Measurements from ENCODE around the gene WFDC13. TPM values are rescaled to one million over a fixed set of nuclear protein-coding genes. Genes with fewer than 3 reads are reported as not detected.
"Not testable (repeated sequence)": the region's sequence is repeated elsewhere in the genome, so short reads cannot be mapped to it uniquely, and the experiment has no call there.

The WFDC13 gene, protein sequence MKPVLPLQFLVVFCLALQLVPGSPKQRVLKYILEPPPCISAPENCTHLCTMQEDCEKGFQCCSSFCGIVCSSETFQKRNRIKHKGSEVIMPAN
- total RNA-seq (0.37 TPM), polyA plus RNA-seq (0.14 TPM)

DNA sequence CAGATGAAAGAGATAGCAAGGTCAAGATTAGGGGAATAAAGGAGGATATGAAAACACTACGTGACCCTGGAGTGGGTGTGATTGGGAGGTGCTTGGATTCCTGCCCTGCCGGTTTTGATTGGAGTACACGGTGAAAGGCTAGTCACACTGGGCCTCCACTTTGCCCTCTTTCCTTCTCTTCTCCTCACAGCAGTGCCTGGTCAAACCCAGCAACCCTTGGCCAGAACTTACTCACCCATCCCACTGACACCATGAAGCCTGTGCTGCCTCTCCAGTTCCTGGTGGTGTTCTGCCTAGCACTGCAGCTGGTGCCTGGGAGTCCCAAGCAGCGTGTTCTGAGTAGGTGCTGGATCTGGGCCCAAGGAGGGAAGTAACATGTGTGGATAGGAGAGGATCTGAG is at the start of gene WFDC13:
WFDC13 (plus strand) TSS at position 166 of the 400 bp plus-strand sequence; CDS start at position 252, 86 bp downstream.
- Histone ChIP-seq H3K4me3 (ENCODE audit: low read depth, low read length) (no peak within 1 kb of the TSS), H3K4me1 (ENCODE audit: insufficient read depth) (no peaks in the 10 kb centered on the region), H3K36me3 (ENCODE audit: insufficient read depth) (no peaks in the 10 kb centered on the region), H3K27ac (ENCODE audit: low read depth) (peak within 1 kb of the TSS; percentile 49)
- 67% methylated on average over 4 of the region's 4 CpGs for WGBS
- no peak for DNase-seq (ENCODE audit: extremely low spot score)

DNA sequence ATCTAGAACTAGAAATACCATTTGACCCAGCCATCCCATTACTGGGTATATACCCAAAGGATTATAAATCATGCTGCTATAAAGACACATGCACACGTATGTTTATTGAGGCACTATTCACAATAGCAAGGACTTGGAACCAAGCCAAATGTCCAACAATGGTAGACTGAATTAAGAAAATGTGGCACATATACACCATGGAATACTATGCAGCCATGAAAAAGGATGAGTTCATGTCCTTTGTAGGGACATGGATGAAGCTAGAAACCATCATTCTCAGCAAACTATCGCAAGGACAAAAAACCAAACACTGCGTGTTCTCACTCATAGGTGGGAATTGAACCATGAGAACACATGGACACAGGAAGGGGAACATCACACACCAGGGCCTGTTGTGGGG is 44.8 kb upstream of the WFDC13 start:
- not testable (repeated sequence) for H3K36me3 ChIP-seq (ENCODE audit: insufficient read depth); H3K4me1 ChIP-seq (ENCODE audit: insufficient read depth); H3K4me3 ChIP-seq (ENCODE audit: low read depth, low read length); H3K27ac ChIP-seq (ENCODE audit: low read depth); DNase-seq (ENCODE audit: extremely low spot score)
- WGBS: 93% methylated on average over 3 of the region's 3 CpGs

DNA sequence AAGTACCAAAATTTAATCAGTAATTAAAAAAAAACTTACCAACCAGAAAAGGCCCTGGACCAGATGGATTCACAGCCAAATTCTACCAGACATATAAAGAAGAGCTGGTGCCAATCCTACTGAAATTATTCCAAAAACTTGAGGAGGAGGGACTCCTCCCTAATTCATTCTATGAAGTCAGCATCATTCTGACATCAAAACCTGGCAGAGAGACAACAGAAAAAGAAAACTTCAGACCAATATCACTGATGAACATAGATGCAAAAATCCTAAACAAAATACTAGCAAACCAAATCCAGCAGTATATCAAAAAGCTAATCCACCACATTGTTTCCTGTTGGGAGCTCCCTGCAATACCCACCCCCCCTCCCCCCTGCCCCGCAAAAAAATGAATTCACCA is 31.7 kb upstream of the WFDC13 start, which contains the start of gene WFDC11:
WFDC11 (minus strand) TSS at position 101 of the 400 bp plus-strand sequence. CDS start 19,639 bp downstream, outside the sequence.
- no peaks in the 10 kb centered on the region for H3K36me3 ChIP-seq (ENCODE audit: insufficient read depth)
- no peak within 1 kb of the TSS for H3K27ac ChIP-seq (ENCODE audit: low read depth)
- no peaks in the 10 kb centered on the region for H3K4me1 ChIP-seq (ENCODE audit: insufficient read depth)
- H3K4me3 ChIP-seq (ENCODE audit: low read depth, low read length): no peak within 1 kb of the TSS
- DNase-seq (ENCODE audit: extremely low spot score): no peak
- WGBS: 74% methylated on average over 1 of the region's 1 CpG

DNA sequence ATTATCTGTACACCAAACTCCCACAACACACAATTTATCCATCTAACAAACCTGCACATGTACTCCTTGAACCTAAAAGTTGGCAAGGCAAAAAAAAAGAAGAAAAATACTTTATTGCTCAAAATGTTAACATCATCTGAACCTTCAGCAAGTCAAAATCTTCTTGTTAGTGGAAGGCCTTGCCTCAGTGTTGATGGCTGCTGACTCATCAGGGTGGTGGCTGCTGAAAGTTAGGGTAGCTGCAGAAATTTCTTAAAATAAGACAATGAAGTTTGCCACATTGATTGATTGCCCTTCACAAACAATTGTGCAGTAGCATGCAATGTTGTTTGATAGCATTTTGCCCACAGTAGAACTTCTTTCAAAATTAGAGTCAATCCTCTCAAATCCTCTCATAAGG is 29.1 kb upstream of the WFDC13 start:
- H3K36me3 ChIP-seq (ENCODE audit: insufficient read depth): no peaks in the 10 kb centered on the region
- H3K4me1 ChIP-seq (ENCODE audit: insufficient read depth): no peaks in the 10 kb centered on the region
- no peak overlapping the region for H3K4me3 ChIP-seq (ENCODE audit: low read depth, low read length)
- H3K27ac ChIP-seq (ENCODE audit: low read depth): no peak overlapping the region
- no peak for DNase-seq (ENCODE audit: extremely low spot score)

DNA sequence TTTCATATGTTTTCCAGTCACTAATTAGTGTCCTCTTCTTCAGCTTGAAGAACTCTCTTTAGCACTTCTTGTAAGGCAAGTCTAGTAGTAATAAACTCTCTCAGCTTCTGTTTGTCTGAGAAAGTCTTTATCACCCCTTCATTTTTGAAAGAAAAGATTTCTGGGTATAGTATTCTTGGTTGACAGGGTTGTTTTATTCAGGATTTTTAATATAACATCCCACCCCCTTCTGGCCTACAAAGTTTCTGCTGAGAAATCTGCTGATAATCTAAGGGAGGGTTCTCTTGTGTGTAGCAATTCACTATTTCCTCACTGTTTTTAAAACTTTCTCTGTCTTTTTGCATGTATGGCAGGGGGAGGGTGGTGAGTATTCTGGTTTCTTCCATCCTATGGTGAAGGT is 22.2 kb upstream of the WFDC13 start:
- Histone ChIP-seq H3K27ac (ENCODE audit: low read depth) (no peak overlapping the region), H3K4me3 (ENCODE audit: low read depth, low read length) (no peak overlapping the region), H3K36me3 (ENCODE audit: insufficient read depth) (no peaks in the 10 kb centered on the region), H3K4me1 (ENCODE audit: insufficient read depth) (no peaks in the 10 kb centered on the region)
- DNase-seq (ENCODE audit: extremely low spot score): no peak

DNA sequence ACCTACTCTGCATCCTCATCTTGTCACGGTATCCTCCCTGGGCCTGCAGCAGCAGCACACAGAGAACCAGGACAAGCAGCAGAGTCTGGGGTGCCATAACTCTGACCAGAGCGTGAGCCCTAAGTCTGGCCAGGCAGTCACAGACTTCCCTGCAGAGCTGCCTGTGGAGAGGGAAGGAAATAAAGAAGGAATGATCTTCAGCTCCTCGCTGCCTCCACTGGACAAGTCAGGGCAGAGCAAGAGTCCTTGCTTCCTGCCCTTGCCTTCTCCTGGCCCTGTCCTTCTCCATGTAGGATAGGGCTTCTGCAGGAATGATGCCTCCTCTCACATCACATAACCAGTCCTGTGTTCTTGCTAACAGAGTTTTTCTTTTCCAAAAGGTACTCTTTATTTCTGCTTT is 15.9 kb upstream of the WFDC13 start:
- WGBS: 62% methylated on average over 3 of the region's 3 CpGs
- Histone ChIP-seq H3K27ac (ENCODE audit: low read depth) (no peak overlapping the region), H3K4me3 (ENCODE audit: low read depth, low read length) (no peak overlapping the region)

DNA sequence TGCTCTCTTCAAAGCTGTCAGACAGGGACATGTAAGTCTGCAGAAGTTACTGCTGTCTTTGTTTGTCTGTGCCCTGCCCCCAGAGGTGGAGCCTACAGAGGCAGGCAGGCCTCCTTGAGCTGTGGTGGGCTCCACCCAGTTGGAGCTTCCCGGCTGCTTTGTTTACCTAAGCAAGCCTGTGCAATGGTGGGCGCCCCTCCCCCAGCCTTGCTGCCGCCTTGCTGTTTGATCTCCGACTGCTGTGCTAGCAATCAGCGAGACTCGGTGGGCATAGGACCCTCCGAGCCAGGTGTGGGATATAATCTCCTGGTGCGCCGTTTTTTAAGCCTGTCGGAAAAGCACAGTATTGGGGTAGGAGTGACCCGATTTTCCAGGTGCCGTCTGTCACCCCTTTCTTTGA is 8.5 kb upstream of the WFDC13 start:
- DNase-seq (ENCODE audit: extremely low spot score); H3K4me1 ChIP-seq (ENCODE audit: insufficient read depth); H3K27ac ChIP-seq (ENCODE audit: low read depth); H3K4me3 ChIP-seq (ENCODE audit: low read depth, low read length); H3K36me3 ChIP-seq (ENCODE audit: insufficient read depth): not testable (repeated sequence)
- 88% methylated on average over 12 of the region's 12 CpGs for WGBS

More for the DNA sequence above, 15.9 kb upstream of the WFDC13 start:
- Histone ChIP-seq H3K4me1 (ENCODE audit: insufficient read depth) (no peaks in the 10 kb centered on the region), H3K36me3 (ENCODE audit: insufficient read depth) (no peaks in the 10 kb centered on the region)
- no peak for DNase-seq (ENCODE audit: extremely low spot score)

DNA sequence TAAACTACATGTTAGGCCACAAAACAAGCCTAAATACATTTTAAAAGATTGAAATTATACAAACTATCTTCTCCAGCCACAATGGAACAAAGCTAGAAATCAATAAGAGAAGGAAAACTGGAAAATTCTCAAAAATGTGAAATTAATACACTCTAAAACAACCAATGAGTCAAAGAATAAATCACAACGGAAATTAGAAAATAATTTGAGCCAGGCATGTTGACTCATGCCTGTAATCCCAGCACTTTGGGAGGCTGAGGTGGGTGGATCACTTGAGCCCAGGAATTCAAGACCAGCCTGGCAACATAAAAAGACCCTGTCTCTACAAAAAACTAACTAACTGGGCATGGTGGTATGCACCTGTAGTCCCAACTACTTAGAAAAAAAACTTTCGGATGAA is 6.3 kb upstream of the WFDC13 start:
- Histone ChIP-seq H3K36me3 (ENCODE audit: insufficient read depth) (no peaks in the 10 kb centered on the region), H3K4me1 (ENCODE audit: insufficient read depth) (no peaks in the 10 kb centered on the region), H3K27ac (ENCODE audit: low read depth) (no peak overlapping the region), H3K4me3 (ENCODE audit: low read depth, low read length) (no peak overlapping the region)
- 88% methylated on average over 2 of the region's 2 CpGs for WGBS
- DNase-seq (ENCODE audit: extremely low spot score): no peak

DNA sequence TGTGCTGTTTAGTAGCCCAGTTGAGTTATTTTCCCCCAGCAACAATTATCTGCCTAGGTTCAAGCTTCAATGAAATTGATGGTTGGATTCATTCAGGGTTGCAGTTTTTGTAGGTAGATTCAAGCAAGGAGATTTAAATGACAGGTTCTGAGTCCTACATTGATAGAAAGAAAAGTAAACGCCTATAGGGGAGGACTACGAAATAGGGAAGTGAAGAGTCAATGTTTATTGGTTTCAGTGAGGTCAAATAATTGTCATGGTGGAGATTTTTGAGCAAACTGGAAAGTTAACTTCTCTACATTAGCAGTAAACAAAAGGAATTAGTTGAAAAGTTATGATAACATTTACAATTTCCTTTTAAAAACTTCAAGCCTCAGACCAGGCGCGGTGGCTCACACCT is 734 bp upstream of the WFDC13 start:
- H3K36me3 ChIP-seq (ENCODE audit: insufficient read depth): no peaks in the 10 kb centered on the region
- DNase-seq (ENCODE audit: extremely low spot score): no peak
- no peak overlapping the region for H3K27ac ChIP-seq (ENCODE audit: low read depth)
- H3K4me3 ChIP-seq (ENCODE audit: low read depth, low read length): no peak overlapping the region
- 69% methylated on average over 4 of the region's 4 CpGs for WGBS
- no peaks in the 10 kb centered on the region for H3K4me1 ChIP-seq (ENCODE audit: insufficient read depth)

DNA sequence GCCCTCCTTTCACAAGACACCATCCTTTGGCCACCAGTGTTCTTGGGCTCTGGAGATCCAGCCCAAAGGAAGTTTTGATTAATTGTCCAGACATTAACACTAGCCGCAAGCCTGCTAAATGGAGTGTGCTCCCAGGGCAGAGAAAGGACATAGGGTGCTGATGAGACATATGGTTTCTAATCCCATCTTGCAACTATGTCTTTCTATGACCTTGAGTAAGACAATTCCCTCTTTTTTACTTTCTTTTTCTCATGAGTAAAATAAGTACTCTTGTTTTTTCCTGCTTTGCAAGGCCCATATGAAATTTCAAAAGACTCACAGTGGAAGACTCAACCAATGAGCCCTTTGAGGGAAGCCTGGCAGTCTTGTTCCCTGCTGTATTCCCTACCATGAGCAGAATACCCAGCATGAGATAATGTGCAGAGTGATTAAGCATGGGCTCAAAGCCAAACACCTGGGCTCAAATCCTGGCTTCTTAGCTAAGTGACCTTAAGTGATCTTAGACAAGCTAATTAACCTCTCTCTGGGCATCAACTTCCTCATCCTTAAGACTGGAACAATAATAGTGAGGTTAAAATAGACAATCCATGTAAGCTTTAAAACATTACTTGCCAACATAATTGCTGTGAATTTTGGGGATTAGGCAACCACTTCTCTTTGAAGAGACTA is 3.3 kb downstream of the WFDC13 start, which contains the start of gene WFDC10B:
WFDC10B (minus strand) TSS at position 51 of the 669 bp plus-strand sequence. CDS start 19,027 bp downstream, outside the sequence.
- H3K4me1 ChIP-seq (ENCODE audit: insufficient read depth): no peaks in the 10 kb centered on the region
- no peak within 1 kb of the TSS for H3K4me3 ChIP-seq (ENCODE audit: low read depth, low read length)
- no peak for DNase-seq (ENCODE audit: extremely low spot score)
- 90% methylated on average over 1 of the region's 1 CpG for WGBS
- H3K36me3 ChIP-seq (ENCODE audit: insufficient read depth): no peaks in the 10 kb centered on the region
- no peak within 1 kb of the TSS for H3K27ac ChIP-seq (ENCODE audit: low read depth)

DNA sequence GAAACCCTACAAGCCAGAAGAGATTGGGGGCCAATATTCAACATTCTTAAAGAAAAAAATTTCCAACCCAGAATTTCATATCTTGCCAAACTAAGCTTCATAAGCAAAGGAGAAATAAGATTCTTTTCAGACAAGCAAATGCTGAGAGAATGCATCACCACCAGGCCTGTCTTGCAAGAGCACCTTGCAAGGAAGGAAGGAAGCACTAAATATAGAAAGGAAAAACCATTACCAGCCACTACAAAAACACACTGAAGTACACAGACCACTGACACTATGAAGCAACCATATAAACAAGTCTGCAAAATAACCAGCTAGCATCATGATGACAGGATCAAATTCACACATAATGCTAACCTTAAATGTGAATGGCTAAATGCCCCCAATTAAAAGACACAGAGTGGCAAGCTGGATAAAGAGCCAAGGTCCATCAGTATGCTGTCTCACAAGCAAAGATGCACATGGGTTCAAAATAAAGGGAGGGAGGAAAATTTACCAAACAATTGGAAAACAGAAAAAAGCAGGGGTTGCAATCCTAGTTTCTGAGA is 14.4 kb downstream of the WFDC13 start:
- not testable (repeated sequence) for H3K36me3 ChIP-seq (ENCODE audit: insufficient read depth); H3K4me3 ChIP-seq (ENCODE audit: low read depth, low read length); H3K4me1 ChIP-seq (ENCODE audit: insufficient read depth); H3K27ac ChIP-seq (ENCODE audit: low read depth); DNase-seq (ENCODE audit: extremely low spot score)

DNA sequence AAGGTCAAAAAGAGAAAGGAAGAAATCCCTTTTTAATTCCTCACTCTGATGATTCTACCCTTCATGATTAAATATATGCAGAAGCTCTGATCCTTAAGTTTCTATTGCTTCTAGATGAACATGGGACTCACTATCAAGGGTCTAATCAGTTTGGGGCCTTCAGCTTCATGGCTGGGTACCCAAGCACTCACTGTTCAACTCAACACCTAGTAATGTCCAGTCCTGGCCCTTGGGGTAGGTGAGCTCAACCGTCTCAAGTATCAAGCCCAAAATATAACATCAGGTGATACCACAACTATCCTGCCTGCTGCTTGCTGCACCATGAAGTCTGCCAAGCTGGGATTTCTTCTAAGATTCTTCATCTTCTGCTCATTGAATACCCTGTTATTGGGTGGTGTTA is 20.2 kb downstream of the WFDC13 start, which contains the start of gene SPINT4:
SPINT4 (plus strand) TSS at position 301 of the 400 bp plus-strand sequence; CDS start at position 322, 21 bp downstream.
- Histone ChIP-seq H3K36me3 (ENCODE audit: insufficient read depth) (no peaks in the 10 kb centered on the region), H3K4me3 (ENCODE audit: low read depth, low read length) (no peak within 1 kb of the TSS)
- DNase-seq (ENCODE audit: extremely low spot score): no peak

DNA sequence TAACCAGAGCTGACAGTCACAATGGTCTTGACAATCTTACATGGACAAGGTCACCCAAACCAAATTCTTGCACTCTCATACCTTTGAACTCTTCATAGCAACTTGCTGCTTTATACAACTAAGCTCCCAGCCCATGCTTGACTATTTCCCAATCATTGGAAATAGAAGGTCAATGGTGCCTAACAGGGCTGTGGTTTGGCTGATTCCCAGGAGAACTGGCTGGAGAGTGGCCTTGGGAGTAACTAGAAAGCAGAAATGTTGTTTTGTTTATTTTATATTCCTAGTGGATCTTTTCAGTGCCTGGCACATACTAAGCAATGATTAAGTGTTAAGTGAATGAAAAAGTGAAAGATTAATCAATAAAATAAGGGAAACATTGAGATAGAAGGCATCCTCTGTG is 23.3 kb downstream of the WFDC13 start:
- H3K27ac ChIP-seq (ENCODE audit: low read depth): no peak overlapping the region
- no peak for DNase-seq (ENCODE audit: extremely low spot score)
- no peaks in the 10 kb centered on the region for H3K36me3 ChIP-seq (ENCODE audit: insufficient read depth)
- H3K4me3 ChIP-seq (ENCODE audit: low read depth, low read length): no peak overlapping the region
- no peaks in the 10 kb centered on the region for H3K4me1 ChIP-seq (ENCODE audit: insufficient read depth)

More for the DNA sequence above, 20.2 kb downstream of the WFDC13 start, which contains the start of gene SPINT4:
- 68% methylated on average over 1 of the region's 1 CpG for WGBS
- Histone ChIP-seq H3K4me1 (ENCODE audit: insufficient read depth) (no peaks in the 10 kb centered on the region), H3K27ac (ENCODE audit: low read depth) (no peak within 1 kb of the TSS)

DNA sequence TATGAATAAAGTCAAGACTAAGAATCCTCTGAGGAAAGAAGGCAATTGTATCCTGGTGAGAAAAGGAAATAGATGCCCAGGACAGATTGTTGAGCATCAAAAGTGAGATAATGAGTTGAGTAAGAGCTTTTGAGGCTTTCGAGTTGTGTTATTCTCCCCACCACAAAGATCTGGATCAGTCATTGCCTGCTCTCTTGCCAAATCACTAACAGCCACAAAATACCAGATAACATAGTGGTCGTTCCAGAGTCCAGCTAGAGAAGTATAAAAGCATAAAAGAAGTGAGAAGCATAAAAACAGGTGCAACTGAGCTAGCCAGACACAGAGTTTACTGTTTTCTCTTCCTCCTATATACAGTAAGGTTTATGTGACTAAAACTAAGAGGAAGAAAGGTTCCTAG is 25.2 kb downstream of the WFDC13 start:
- H3K4me1 ChIP-seq (ENCODE audit: insufficient read depth): no peaks in the 10 kb centered on the region
- no peak for DNase-seq (ENCODE audit: extremely low spot score)
- H3K4me3 ChIP-seq (ENCODE audit: low read depth, low read length): no peak overlapping the region
- H3K27ac ChIP-seq (ENCODE audit: low read depth): no peak overlapping the region
- H3K36me3 ChIP-seq (ENCODE audit: insufficient read depth): no peaks in the 10 kb centered on the region
- WGBS: 42% methylated on average over 2 of the region's 2 CpGs

All from urinary bladder (tissue), 4 donors.